C4-2B (cell line): ENCODE measurements around the gene DGKB.

ENCODE experiments used
- ZFX ChIP-seq: fragments of 450-650 bp; IDR thresholded peaks from 2 replicates; pipeline ENCODE4 v1.6.1; 2017
- TF ChIP-seq, protein P1 (sequence below): fragments of 450-650 bp; conservative IDR thresholded peaks from 2 replicates; pipeline ENCODE4 v1.5.1; 2017; ENCODE audit warnings: mild to moderate bottlenecking

DNA sequence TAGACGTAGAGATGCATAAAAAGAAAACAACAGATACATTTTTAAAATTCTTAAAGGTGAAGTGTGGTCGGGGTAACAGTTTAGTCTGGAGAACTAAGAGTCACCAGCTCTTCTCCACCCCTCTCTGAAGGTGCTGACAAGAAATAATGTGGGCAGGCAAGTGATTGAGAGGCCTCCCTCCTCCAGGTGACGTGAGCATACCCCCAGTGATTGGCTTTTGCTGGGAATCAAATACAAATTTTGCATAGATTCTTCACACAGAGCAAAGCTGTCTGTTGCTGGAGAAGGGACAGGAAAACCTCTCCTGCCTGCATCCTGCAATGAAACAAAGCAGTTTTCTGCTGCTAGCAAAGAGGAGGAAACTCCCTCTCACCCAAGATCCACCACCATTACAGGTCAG lies 115.0 kb downstream of the DGKB start:
- TF ChIP-seq, protein P1, sequence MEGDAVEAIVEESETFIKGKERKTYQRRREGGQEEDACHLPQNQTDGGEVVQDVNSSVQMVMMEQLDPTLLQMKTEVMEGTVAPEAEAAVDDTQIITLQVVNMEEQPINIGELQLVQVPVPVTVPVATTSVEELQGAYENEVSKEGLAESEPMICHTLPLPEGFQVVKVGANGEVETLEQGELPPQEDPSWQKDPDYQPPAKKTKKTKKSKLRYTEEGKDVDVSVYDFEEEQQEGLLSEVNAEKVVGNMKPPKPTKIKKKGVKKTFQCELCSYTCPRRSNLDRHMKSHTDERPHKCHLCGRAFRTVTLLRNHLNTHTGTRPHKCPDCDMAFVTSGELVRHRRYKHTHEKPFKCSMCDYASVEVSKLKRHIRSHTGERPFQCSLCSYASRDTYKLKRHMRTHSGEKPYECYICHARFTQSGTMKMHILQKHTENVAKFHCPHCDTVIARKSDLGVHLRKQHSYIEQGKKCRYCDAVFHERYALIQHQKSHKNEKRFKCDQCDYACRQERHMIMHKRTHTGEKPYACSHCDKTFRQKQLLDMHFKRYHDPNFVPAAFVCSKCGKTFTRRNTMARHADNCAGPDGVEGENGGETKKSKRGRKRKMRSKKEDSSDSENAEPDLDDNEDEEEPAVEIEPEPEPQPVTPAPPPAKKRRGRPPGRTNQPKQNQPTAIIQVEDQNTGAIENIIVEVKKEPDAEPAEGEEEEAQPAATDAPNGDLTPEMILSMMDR = no peak
- TF ChIP-seq ZFX = no peak
